Endothelial cell of umbilical vein (primary cell): ENCODE results near the gene PON1. TPM values are rescaled to one million over a fixed set of nuclear protein-coding genes. Genes with fewer than 3 reads are reported as not detected.

Source experiments
- BruUV-seq: library from RNA; stranded (reverse); fragments of 400-500 nt; replicated peaks from 2 replicates; lab custom pipeline; 2021; lab: Mats Ljungman, UMichigan
- CTCF ChIA-PET: fragments of 300-600, 350-600 bp; sonication (Branson Sonifier 250); formaldehyde crosslinking; loops from one replicate; lab custom pipeline; 2021; ENCODE audit warnings: antibody characterized with exemption, inconsistent platforms; lab: Charles Lee
- POLR2A ChIA-PET: fragments of 300-600, 350-600 bp; sonication (Branson Sonifier 250); formaldehyde crosslinking; loops from one replicate; lab custom pipeline; 2021; ENCODE audit warnings: antibody characterized with exemption, inconsistent platforms; lab: Charles Lee
- DNase-seq: peaks from one replicate; pipeline ENCODE4 v3.0.0-alpha.2; 2011; ENCODE audit warnings: low read depth, low spot score
- FAIRE-seq: peaks from 2 replicates; lab custom pipeline; 2011; peaks lifted over from hg19 to GRCh38; lab: Jason Lieb, UNC
- H2AFZ ChIP-seq: 2 replicates; pipeline ENCODE4 v1.6.0; 2012; ENCODE audit warnings: low read depth, low read length, control low read depth, inconsistent platforms
- H3K27ac ChIP-seq: 2 replicates; pipeline ENCODE4 v1.5.1; 2011; ENCODE audit warnings: low read depth, mild to moderate bottlenecking, control low read depth, low read length, moderate library complexity; ENCODE audit not compliant: insufficient read depth
- H3K27me3 ChIP-seq, 2 experiments: 2 replicates each; pipeline versions ENCODE4 v1.6.0 to v1.6.1; 2011; ENCODE audit warnings: low read length in 2 of 2, mixed read lengths in 1 of 2; ENCODE audit not compliant: control insufficient read depth in 2 of 2, insufficient read depth in 2 of 2
- H3K36me3 ChIP-seq, 2 experiments: 2 replicates in 1 of 2; 3 replicates in 1 of 2; pipeline ENCODE4 v1.5.1; 2011; ENCODE audit warnings: low read length in 2 of 2, mild to moderate bottlenecking in 1 of 2, moderate library complexity in 1 of 2; ENCODE audit not compliant: control insufficient read depth in 2 of 2, insufficient read depth in 2 of 2; ENCODE audit errors: extremely low read depth in 1 of 2
- H3K4me1 ChIP-seq: 3 replicates; pipeline ENCODE4 v1.5.1; 2011; ENCODE audit warnings: mild to moderate bottlenecking, low read length; ENCODE audit not compliant: control insufficient read depth, insufficient read depth; ENCODE audit errors: extremely low read depth
- H3K4me2 ChIP-seq: 2 replicates; pipeline ENCODE4 v1.6.1; 2011; ENCODE audit warnings: low read length, control low read depth, mixed read lengths; ENCODE audit not compliant: insufficient read depth
- H3K4me3 ChIP-seq, 3 experiments: fragments of 200-600 bp in 1 of 3; sonication (generic), shearing (Covaris generic) in 1 of 3; replicated peaks in 1 of 3; 2 replicates each; pipeline ENCODE4 v1.5.1; 2011 to 2016; ENCODE audit warnings: control low read depth in 3 of 3, low read length in 3 of 3, mild to moderate bottlenecking in 2 of 3, inconsistent platforms in 1 of 3, low read depth in 1 of 3, moderate library complexity in 1 of 3; ENCODE audit not compliant: insufficient read depth in 1 of 3
- H3K79me2 ChIP-seq: 2 replicates; pipeline ENCODE4 v1.6.0; 2012; ENCODE audit warnings: low read length, inconsistent platforms; ENCODE audit not compliant: control insufficient read depth, insufficient read depth
- H3K9ac ChIP-seq: replicated peaks from 2 replicates; pipeline ENCODE3; 2011; ENCODE audit warnings: low read length, control low read depth; ENCODE audit not compliant: insufficient read depth; ENCODE audit errors: extremely low read depth
- H3K9me1 ChIP-seq: replicated peaks from 3 replicates; pipeline ENCODE4 v1.6.0; 2011; ENCODE audit warnings: mild to moderate bottlenecking, low read length; ENCODE audit not compliant: control insufficient read depth, insufficient read depth; ENCODE audit errors: extremely low read depth
- H3K9me3 ChIP-seq: replicated peaks from 2 replicates; pipeline ENCODE4 v1.5.1; 2012; ENCODE audit warnings: low read length, inconsistent platforms; ENCODE audit not compliant: control insufficient read depth, insufficient read depth
- H4K20me1 ChIP-seq: replicated peaks from 2 replicates; pipeline ENCODE3; 2011; ENCODE audit warnings: mild to moderate bottlenecking, low read length; ENCODE audit not compliant: control insufficient read depth, insufficient read depth; ENCODE audit errors: extremely low read depth
- CTCF ChIP-seq, 2 donors: IDR thresholded peaks; 1 replicate in 1 of 2; 2 replicates in 1 of 2; pipeline ENCODE4 v1.5.1; 2011; ENCODE audit warnings: low read length in 2 of 2, mild to moderate bottlenecking in 2 of 2, moderate library complexity in 2 of 2, control low read depth in 1 of 2, inconsistent platforms in 1 of 2, low read depth in 1 of 2; ENCODE audit not compliant: insufficient read depth in 1 of 2; ENCODE audit errors: extremely low read depth in 1 of 2
- EZH2 ChIP-seq: IDR thresholded peaks from 2 replicates; pipeline ENCODE4 v1.6.1; 2012; ENCODE audit warnings: borderline replicate concordance, low read depth, mild to moderate bottlenecking, moderate library complexity, low read length, inconsistent platforms; ENCODE audit not compliant: severe bottlenecking
- FOS ChIP-seq: IDR thresholded peaks from 2 replicates; pipeline ENCODE4 v1.6.1; 2011; ENCODE audit warnings: mild to moderate bottlenecking, low read length, moderate library complexity, borderline replicate concordance; ENCODE audit not compliant: insufficient read depth
- GATA2 ChIP-seq: IDR thresholded peaks from 2 replicates; pipeline ENCODE4 v1.7.0; 2011; ENCODE audit warnings: low read depth, mild to moderate bottlenecking, moderate library complexity, mixed read lengths, low read length; ENCODE audit not compliant: insufficient read length, insufficient read depth
- JUN ChIP-seq: IDR thresholded peaks from 2 replicates; pipeline ENCODE4 v1.6.1; 2011; ENCODE audit warnings: borderline replicate concordance, low read depth; ENCODE audit not compliant: insufficient read length, insufficient read depth
- MYC ChIP-seq: IDR thresholded peaks from one replicate; pipeline ENCODE4 v1.6.1; 2011; ENCODE audit warnings: mild to moderate bottlenecking, low read depth, low read length
- POLR2A ChIP-seq: IDR thresholded peaks from 2 replicates; pipeline ENCODE4 v1.6.1; 2012; ENCODE audit warnings: low read depth, mild to moderate bottlenecking, control low read depth, low read length
- POLR2AphosphoS5 ChIP-seq: IDR thresholded peaks from 2 replicates; pipeline ENCODE4 v1.6.1; 2012; ENCODE audit warnings: low read depth, mild to moderate bottlenecking, control low read depth, low read length, moderate library complexity; ENCODE audit not compliant: insufficient read depth
- dilution Hi-C: fragments of 300-500 bp; cut with MboI; formaldehyde crosslinking; loops from one replicate; pipeline ENCODE4 v1.15.0; 2019; ENCODE audit warnings: low sequenced_read_pairs; ENCODE audit not compliant: extremely low pct_ligation_motif_present
- intact Hi-C: fragments of 100-400 bp; cut with micrococcal nuclease; formaldehyde crosslinking; loops from one replicate; pipeline ENCODE4 v1.10.0; 2022
- polyA plus RNA-seq, 4 experiments: library from polyadenylated mRNA; depleted of rRNA in 3 of 4; stranded (reverse) in 3 of 4; unstranded in 1 of 4; fragments of >200 nt; gene quantifications; 2 replicates each; pipeline versions ENCODE4 v1.2.1 to v1.2.3, GENCODE V29; 2011 to 2012; ENCODE audit warnings: missing spikeins in 1 of 4
- total RNA-seq: library from RNA; stranded (reverse); gene quantifications from 2 replicates; pipeline ENCODE4 v1.2.3, GENCODE V29; 2021
- TF ChIP-seq, protein P1 (sequence below): IDR thresholded peaks from 2 replicates; pipeline ENCODE4 v1.6.1; 2011; ENCODE audit not compliant: insufficient read depth, insufficient read length

PON1 gene
- total and polyA plus RNA-seq, 2 donors (not counting 3 experiments of a cell fraction or from before 2014, with no cell fraction given): not detected

GRCh38 chr7:95255691-95256090 is 68.6 kb downstream of the PON1 start:
- H3K9ac ChIP-seq: no peak overlapping the region
- H3K9me1 ChIP-seq: no peaks in the 10 kb centered on the region
- dilution Hi-C loops (no loop called here), intact Hi-C loops (no loop called here)
- ChIA-PET CTCF (interaction anchor here (0.9 to 1.1 kb wide), 2 partner anchors 9 to 14 kb away, joined by 3 to 4 read pairs; no protein-coding TSS in a partner anchor), POLR2A (no interaction called here)
- no peaks in the 10 kb centered on the region for H3K9me3 ChIP-seq
- no TSS peak for BruUV-seq
- H3K4me3 ChIP-seq: no peak overlapping the region
- H4K20me1 ChIP-seq: no peaks in the 10 kb centered on the region
- H3K4me1 ChIP-seq: no peaks in the 10 kb centered on the region
- H3K27me3 ChIP-seq: no peaks in the 10 kb centered on the region
- peak; percentile 38 for FAIRE-seq
- H3K36me3 ChIP-seq: no peaks in the 10 kb centered on the region
- no peak overlapping the region for H2AFZ ChIP-seq
- no peak for DNase-seq
- TF ChIP-seq, protein P1, sequence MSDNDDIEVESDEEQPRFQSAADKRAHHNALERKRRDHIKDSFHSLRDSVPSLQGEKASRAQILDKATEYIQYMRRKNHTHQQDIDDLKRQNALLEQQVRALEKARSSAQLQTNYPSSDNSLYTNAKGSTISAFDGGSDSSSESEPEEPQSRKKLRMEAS: no peak
- TF ChIP-seq MYC: no peak
- no peak for TF ChIP-seq GATA2
- TF ChIP-seq JUN: no peak
- no peak for TF ChIP-seq POLR2AphosphoS5
- no peak for TF ChIP-seq POLR2A
- TF ChIP-seq CTCF (IDR thresholded peaks at IDR 0.05; ENCODE audit: extremely low read depth in 1 of 2, insufficient read depth in 1 of 2, low read depth in 1 of 2, low read length in 2 of 2): no peak
- no peak for TF ChIP-seq EZH2
- no peak for TF ChIP-seq FOS
- no peak overlapping the region for H3K4me2 ChIP-seq
- no peak overlapping the region for H3K27ac ChIP-seq
- no peaks in the 10 kb centered on the region for H3K79me2 ChIP-seq
